GM20000 (cell line): ENCODE measurements around the gene GPC6.

Experiments used
- DNase-seq: peaks from one replicate; pipeline ENCODE4 v3.0.0; 2012; ENCODE audit warnings: low spot score
- CTCF ChIP-seq: IDR thresholded peaks from 2 replicates; pipeline ENCODE4 v1.5.1; 2012; ENCODE audit warnings: mild to moderate bottlenecking, control low read depth; ENCODE audit errors: extremely low read depth, missing control alignments

Gene GPC6

GRCh38 chr13:94239135-94239534 lies 1012.5 kb downstream of the GPC6 start:
- no peak for DNase-seq
- TF ChIP-seq CTCF, result no peak

- no peak for TF ChIP-seq CTCF
- DNase-seq, result no peak
These were observed 1015.9 kb downstream of the GPC6 start for GRCh38 chr13:94242554-94242953.

GRCh38 chr13:94243551-94243950 lies 1016.9 kb downstream of the GPC6 start:
- TF ChIP-seq CTCF, result no peak

GRCh38 chr13:94246495-94246894 lies 1019.9 kb downstream of the GPC6 start:
- no peak for DNase-seq
- no peak for TF ChIP-seq CTCF

More at GRCh38 chr13:94243551-94243950, 1016.9 kb downstream of the GPC6 start:
- DNase-seq, result no peak

- no peak for DNase-seq
- no peak for TF ChIP-seq CTCF
These were observed 1021.3 kb downstream of the GPC6 start for GRCh38 chr13:94247890-94248289.

- no peak for TF ChIP-seq CTCF
- DNase-seq, result no peak
These were observed 1022.0 kb downstream of the GPC6 start for GRCh38 chr13:94248454-94249228.

GRCh38 chr13:94249512-94249911 lies 1022.9 kb downstream of the GPC6 start:
- no peak for TF ChIP-seq CTCF
- DNase-seq, result no peak
